DOHH2 (cell line): ENCODE results near the gene ZNF146.

Source experiments
- H3F3A ChIP-seq: fragments of 200-600 bp; sonication (generic), shearing (Covaris generic); 2 replicates; pipeline ENCODE4 v1.6.0; 2016; ENCODE audit warnings: antibody characterized with exemption, mild to moderate bottlenecking; ENCODE audit not compliant: control insufficient read depth, insufficient read depth
- H3K27ac ChIP-seq: fragments of 200-600 bp; sonication (generic); 2 replicates; pipeline ENCODE4 v1.5.1; 2014; ENCODE audit warnings: low read depth, mild to moderate bottlenecking, low read length, moderate library complexity
- H3K27me3 ChIP-seq: fragments of 200-600 bp; sonication (generic); 2 replicates; pipeline ENCODE4 v1.6.1; 2014; ENCODE audit warnings: mild to moderate bottlenecking, low read length, mixed read lengths; ENCODE audit not compliant: control insufficient read depth
- H3K36me3 ChIP-seq: fragments of 200-600 bp; sonication (generic); 2 replicates; pipeline ENCODE4 v1.6.1; 2014; ENCODE audit warnings: mild to moderate bottlenecking, low read length, moderate library complexity, mixed read lengths; ENCODE audit not compliant: control insufficient read depth
- H3K4me1 ChIP-seq: fragments of 200-600 bp; sonication (generic); 2 replicates; pipeline ENCODE4 v1.6.1; 2014; ENCODE audit warnings: mild to moderate bottlenecking, low read length, mixed read lengths; ENCODE audit not compliant: control insufficient read depth
- H3K4me2 ChIP-seq: fragments of 200-600 bp; sonication (generic); 2 replicates; pipeline ENCODE4 v1.6.0; 2014; ENCODE audit warnings: mild to moderate bottlenecking, low read length, moderate library complexity
- H3K4me3 ChIP-seq: fragments of 200-600 bp; sonication (generic); 2 replicates; pipeline ENCODE4 v1.5.1; 2014; ENCODE audit warnings: mild to moderate bottlenecking, low read length, mixed read lengths
- H3K79me2 ChIP-seq: fragments of 200-600 bp; sonication (generic); 2 replicates; pipeline ENCODE4 v1.6.1; 2014; ENCODE audit warnings: mild to moderate bottlenecking, low read length, mixed read lengths; ENCODE audit not compliant: control insufficient read depth
- H3K9me2 ChIP-seq: fragments of 200-600 bp; sonication (generic); replicated peaks from 2 replicates; pipeline ENCODE4 v1.6.1; 2014; ENCODE audit warnings: mild to moderate bottlenecking, low read length, mixed read lengths; ENCODE audit not compliant: control insufficient read depth
- H3K9me3 ChIP-seq: fragments of 200-600 bp; sonication (generic); 2 replicates; pipeline ENCODE4 v1.6.1; 2014; ENCODE audit warnings: antibody characterized with exemption, low read length, mixed read lengths; ENCODE audit not compliant: control insufficient read depth, insufficient read depth
- H4K20me1 ChIP-seq: fragments of 200-600 bp; sonication (generic); 2 replicates; pipeline ENCODE4 v1.6.0; 2014; ENCODE audit warnings: low read depth, mild to moderate bottlenecking, antibody characterized with exemption, low read length, moderate library complexity; ENCODE audit not compliant: control insufficient read depth, insufficient read depth
- CTCF ChIP-seq: fragments of 200-600 bp; sonication (generic); IDR thresholded peaks from one replicate; pipeline ENCODE4 v1.5.1; 2014; ENCODE audit warnings: antibody characterized with exemption, mild to moderate bottlenecking, low read depth, low read length; ENCODE audit not compliant: poor library complexity, severe bottlenecking
- EZH2phosphoT487 ChIP-seq: fragments of 200-600 bp; sonication (generic); IDR thresholded peaks from 2 replicates; pipeline ENCODE4 v1.6.1; 2017; ENCODE audit warnings: borderline replicate concordance, mild to moderate bottlenecking, antibody characterized with exemption, low read length, moderate library complexity, mixed read lengths

Gene ZNF146

GRCh38 chr19:36265064-36265463 lies 50.2 kb downstream of the ZNF146 start:
- Histone ChIP-seq H3K79me2 (no peaks in the 10 kb centered on the region), H3K4me2 (no peak overlapping the region), H3K27me3 (no peaks in the 10 kb centered on the region), H3K4me3 (no peak overlapping the region), H3K36me3 (no peaks in the 10 kb centered on the region), H3F3A (no peaks in the 10 kb centered on the region), H4K20me1 (no peaks in the 10 kb centered on the region), H3K4me1 (no peaks in the 10 kb centered on the region), H3K9me3 (no peaks in the 10 kb centered on the region; the same call in 1 of the 2 replicates), H3K9me2 (no peaks in the 10 kb centered on the region), H3K27ac (no peak overlapping the region)
- TF ChIP-seq EZH2phosphoT487 (no peak), CTCF (no peak)

DNA sequence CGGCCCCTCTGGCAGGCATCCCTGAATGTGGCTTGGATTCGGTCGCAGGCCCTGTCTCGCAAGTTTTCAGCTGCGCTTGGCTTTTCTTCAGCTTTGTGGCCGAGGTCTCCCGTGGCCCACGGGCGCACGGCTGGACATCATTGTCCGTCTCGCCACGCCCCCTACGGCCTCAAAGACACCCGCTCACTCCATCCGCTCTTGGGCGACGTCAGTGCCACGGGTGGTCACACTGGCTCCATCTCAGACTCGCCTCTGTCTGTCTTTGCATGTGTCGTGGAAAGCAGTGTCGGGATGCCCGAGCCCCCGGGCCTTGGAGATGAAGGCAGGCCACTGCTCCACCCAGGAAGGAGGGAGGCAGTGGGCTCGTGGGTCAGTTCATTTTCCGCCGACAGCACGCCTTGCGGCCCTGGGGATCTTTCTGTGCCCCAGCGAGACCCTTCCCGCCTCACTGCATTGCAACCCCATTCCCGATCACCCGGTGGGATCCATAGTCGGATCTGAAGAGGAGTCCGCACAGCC lies 51.0 kb downstream of the ZNF146 start:
- Histone ChIP-seq H3K4me2 (no peak overlapping the region), H3K4me1 (no peaks in the 10 kb centered on the region), H3K27ac (no peak overlapping the region), H4K20me1 (no peaks in the 10 kb centered on the region), H3K27me3 (no peaks in the 10 kb centered on the region), H3K4me3 (no peak overlapping the region), H3F3A (no peaks in the 10 kb centered on the region), H3K9me3 (no peaks in the 10 kb centered on the region; the same call in 1 of the 2 replicates), H3K79me2 (no peaks in the 10 kb centered on the region), H3K36me3 (no peaks in the 10 kb centered on the region), H3K9me2 (no peaks in the 10 kb centered on the region)
- TF ChIP-seq CTCF (no peak), EZH2phosphoT487 (no peak)

GRCh38 chr19:36266375-36266961 lies 51.6 kb downstream of the ZNF146 start:
- Histone ChIP-seq H3K27me3 (no peaks in the 10 kb centered on the region), H3K9me2 (no peaks in the 10 kb centered on the region), H3F3A (no peaks in the 10 kb centered on the region), H3K79me2 (no peaks in the 10 kb centered on the region), H3K27ac (no peak overlapping the region), H3K4me1 (no peaks in the 10 kb centered on the region), H3K4me3 (no peak overlapping the region), H3K4me2 (no peak overlapping the region), H4K20me1 (no peaks in the 10 kb centered on the region), H3K36me3 (no peaks in the 10 kb centered on the region), H3K9me3 (no peaks in the 10 kb centered on the region; the same call in 1 of the 2 replicates)
- TF ChIP-seq EZH2phosphoT487 (no peak), CTCF (no peak)
